Measurements from ENCODE around the gene PTGDR.

DNA sequence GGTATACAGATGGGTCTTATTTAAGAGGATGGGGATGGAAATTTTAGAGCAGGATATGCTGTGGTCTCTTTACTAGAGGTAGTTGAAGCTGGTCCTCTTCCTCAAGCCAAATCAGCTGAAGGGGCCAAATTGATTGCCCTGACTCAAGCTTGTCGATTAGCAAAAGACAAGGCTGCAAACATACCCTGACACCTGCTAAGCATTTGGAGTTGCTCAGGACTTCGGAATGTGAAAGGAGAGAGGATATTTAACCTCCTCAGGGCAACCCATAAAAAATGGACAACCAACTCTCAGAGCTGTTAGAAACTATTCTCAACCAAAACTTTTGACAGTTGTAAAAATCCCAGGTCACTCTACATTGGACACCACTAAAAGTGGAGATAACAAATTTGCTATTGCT, 15.6 kb downstream of the PTGDR start:
- no peak for TF ChIP-seq CTCF (IDR thresholded peaks at IDR 0.05; ENCODE audit: poor library complexity)
- no peak for TF ChIP-seq EZH2 (IDR thresholded peaks at IDR 0.05; ENCODE audit: borderline replicate concordance)
